Suprapubic skin (tissue), 4 donors: ENCODE data around the gene NDOR1. TPM values are rescaled to one million over a fixed set of nuclear protein-coding genes. Genes with fewer than 3 reads are reported as not detected.

Source experiments
- DNase-seq, 2 donors: peaks; one replicate each; pipeline ENCODE4 v3.0.0-alpha.2; 2019; ENCODE audit warnings: low spot score in 2 of 2
- H3K27ac ChIP-seq: fragments of 200-600 bp; sonication (generic); one replicate; pipeline ENCODE4 v1.5.1; 2019
- H3K27me3 ChIP-seq: fragments of 200-600 bp; sonication (generic); one replicate; pipeline ENCODE4 v1.5.1; 2019
- H3K36me3 ChIP-seq: fragments of 200-600 bp; sonication (generic); one replicate; pipeline ENCODE4 v1.5.1; 2019
- H3K4me1 ChIP-seq: fragments of 200-600 bp; sonication (generic); one replicate; pipeline ENCODE4 v1.5.1; 2019
- H3K4me3 ChIP-seq: fragments of 200-600 bp; sonication (generic); one replicate; pipeline ENCODE4 v1.5.1; 2019; ENCODE audit warnings: mild to moderate bottlenecking
- H3K9me3 ChIP-seq: fragments of 200-600 bp; sonication (generic); one replicate; pipeline ENCODE4 v1.5.1; 2019
- EP300 ChIP-seq: sonication (generic); formaldehyde crosslinking; IDR thresholded peaks from one replicate; pipeline ENCODE4 v1.6.1; 2017; ENCODE audit warnings: antibody characterized with exemption
- POLR2A ChIP-seq, 2 donors: fragments of 450-650 bp; IDR thresholded peaks; one replicate each; pipeline ENCODE4 v1.6.1; 2017; ENCODE audit warnings: antibody characterized with exemption in 2 of 2, mild to moderate bottlenecking in 2 of 2, moderate library complexity in 2 of 2
- POLR2AphosphoS5 ChIP-seq, 3 donors: sonication (generic); formaldehyde crosslinking; IDR thresholded peaks; one replicate each; pipeline ENCODE4 v1.6.1; 2017; ENCODE audit warnings: antibody characterized with exemption in 3 of 3
- WGBS: methylation state at CpG from one replicate; pipeline ENCODE4 v1.1.5; 2018; 5-methylcytosine and 5-hydroxymethylcytosine counted together
- total RNA-seq, 4 donors: library from RNA; depleted of rRNA; stranded (reverse); fragments of >200 nt; gene quantifications; one replicate each; pipeline ENCODE4 v1.1.0, GENCODE V29; 2016
- TF ChIP-seq, protein P1 (sequence below), 2 donors: fragments of 200-600 bp in 1 of 2; fragments of 450-650 bp in 1 of 2; sonication (generic) in 1 of 2; IDR thresholded peaks; one replicate each; pipeline ENCODE4 v1.5.1; 2016 to 2019; ENCODE audit warnings: antibody characterized with exemption in 2 of 2, mild to moderate bottlenecking in 1 of 2, moderate library complexity in 1 of 2

Gene NDOR1
- total RNA-seq, 4 donors from 2014 or later, result 13.4 to 21.0 (median 20.6) TPM

DNA sequence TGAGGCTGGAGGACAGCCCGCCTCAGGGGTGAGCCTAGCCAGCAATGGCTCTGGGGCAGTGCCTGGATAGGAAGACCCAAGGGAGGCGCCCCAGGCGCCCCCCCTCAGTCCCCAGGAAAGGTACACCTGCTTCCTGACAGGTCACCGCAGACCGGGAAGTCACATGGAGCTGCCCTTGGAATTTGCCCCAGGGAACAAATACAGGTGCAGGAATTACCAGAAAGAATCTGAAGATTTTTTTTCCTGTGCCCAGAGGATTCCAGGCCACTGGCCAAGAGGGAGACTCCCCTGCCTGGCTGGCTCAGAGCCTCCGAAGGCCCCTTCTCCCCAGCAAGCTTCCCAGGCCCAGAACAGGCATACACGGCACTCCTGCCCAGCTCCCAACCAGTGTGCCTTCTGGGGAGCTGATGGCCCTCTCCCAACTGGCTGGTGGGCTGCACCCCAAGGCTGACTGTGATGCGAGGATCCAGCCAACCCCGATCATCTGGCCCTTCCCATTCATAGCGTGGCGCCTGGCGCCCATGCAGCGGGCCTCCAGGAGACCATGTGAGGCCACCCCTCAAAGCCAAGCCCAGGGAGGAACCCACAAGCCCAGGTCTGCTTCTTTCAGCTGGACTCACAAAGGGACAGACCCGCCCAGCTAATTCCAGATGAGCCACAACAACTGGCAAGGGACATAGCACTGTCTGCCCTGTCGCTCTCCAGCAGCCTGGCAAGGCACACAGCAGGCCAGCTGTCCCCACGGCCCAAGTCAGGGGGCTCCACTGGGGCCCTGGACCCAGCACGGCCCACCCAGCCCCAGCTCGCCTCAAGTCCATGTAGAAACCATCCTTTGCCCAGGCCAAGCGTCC is 7.2 kb upstream of the NDOR1 start:
- TF ChIP-seq POLR2AphosphoS5 (IDR thresholded peaks at IDR 0.05) (no peak), POLR2A (IDR thresholded peaks at IDR 0.05) (no peak), EP300 (no peak)
- TF ChIP-seq, protein P1, sequence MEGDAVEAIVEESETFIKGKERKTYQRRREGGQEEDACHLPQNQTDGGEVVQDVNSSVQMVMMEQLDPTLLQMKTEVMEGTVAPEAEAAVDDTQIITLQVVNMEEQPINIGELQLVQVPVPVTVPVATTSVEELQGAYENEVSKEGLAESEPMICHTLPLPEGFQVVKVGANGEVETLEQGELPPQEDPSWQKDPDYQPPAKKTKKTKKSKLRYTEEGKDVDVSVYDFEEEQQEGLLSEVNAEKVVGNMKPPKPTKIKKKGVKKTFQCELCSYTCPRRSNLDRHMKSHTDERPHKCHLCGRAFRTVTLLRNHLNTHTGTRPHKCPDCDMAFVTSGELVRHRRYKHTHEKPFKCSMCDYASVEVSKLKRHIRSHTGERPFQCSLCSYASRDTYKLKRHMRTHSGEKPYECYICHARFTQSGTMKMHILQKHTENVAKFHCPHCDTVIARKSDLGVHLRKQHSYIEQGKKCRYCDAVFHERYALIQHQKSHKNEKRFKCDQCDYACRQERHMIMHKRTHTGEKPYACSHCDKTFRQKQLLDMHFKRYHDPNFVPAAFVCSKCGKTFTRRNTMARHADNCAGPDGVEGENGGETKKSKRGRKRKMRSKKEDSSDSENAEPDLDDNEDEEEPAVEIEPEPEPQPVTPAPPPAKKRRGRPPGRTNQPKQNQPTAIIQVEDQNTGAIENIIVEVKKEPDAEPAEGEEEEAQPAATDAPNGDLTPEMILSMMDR (IDR thresholded peaks at IDR 0.05), result no peak
- 53% methylated on average over 4 of the region's 19 CpGs for WGBS
- Histone ChIP-seq H3K27me3 (no peaks in the 10 kb centered on the region), H3K27ac (no peak overlapping the region), H3K4me1 (peaks cover 70% of the 10 kb centered on the region), H3K4me3 (peak overlapping the region; percentile 59), H3K9me3 (no peaks in the 10 kb centered on the region), H3K36me3 (no peaks in the 10 kb centered on the region)
- DNase-seq, result no peak

DNA sequence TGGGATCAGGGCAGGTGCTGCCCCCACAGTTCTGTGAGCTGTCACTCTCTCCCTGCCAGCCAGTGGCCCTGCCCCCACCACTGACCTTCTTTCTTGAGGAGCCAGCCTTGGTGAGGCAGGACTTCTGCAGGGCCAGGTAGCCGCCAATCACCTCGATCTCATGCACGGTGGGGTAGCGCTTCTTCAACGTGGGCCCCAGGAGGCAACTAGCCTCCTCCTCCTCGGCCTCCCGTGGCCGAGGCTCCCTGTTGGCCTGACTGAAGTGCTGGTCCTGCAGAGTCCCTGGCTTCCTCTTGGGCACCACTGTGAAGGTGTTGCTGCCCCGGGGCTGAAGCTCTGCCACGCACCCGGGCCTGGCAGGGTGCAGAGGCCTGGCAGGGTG is 6.6 kb upstream of the NDOR1 start:
- TF ChIP-seq POLR2A (IDR thresholded peaks at IDR 0.05), result no peak
- TF ChIP-seq, protein P1 (IDR thresholded peaks at IDR 0.05), result no peak
- TF ChIP-seq POLR2AphosphoS5 (IDR thresholded peaks at IDR 0.05), result no peak
- TF ChIP-seq EP300, result no peak
- H3K9me3 ChIP-seq, result no peaks in the 10 kb centered on the region
- H3K27me3 ChIP-seq, result no peaks in the 10 kb centered on the region
- WGBS, result 70% methylated on average over 2 of the region's 11 CpGs
- H3K36me3 ChIP-seq, result no peaks in the 10 kb centered on the region
- no peak overlapping the region for H3K27ac ChIP-seq
- no peak for DNase-seq
- peaks cover 76% of the 10 kb centered on the region for H3K4me1 ChIP-seq
- peak overlapping the region; percentile 59 for H3K4me3 ChIP-seq

DNA sequence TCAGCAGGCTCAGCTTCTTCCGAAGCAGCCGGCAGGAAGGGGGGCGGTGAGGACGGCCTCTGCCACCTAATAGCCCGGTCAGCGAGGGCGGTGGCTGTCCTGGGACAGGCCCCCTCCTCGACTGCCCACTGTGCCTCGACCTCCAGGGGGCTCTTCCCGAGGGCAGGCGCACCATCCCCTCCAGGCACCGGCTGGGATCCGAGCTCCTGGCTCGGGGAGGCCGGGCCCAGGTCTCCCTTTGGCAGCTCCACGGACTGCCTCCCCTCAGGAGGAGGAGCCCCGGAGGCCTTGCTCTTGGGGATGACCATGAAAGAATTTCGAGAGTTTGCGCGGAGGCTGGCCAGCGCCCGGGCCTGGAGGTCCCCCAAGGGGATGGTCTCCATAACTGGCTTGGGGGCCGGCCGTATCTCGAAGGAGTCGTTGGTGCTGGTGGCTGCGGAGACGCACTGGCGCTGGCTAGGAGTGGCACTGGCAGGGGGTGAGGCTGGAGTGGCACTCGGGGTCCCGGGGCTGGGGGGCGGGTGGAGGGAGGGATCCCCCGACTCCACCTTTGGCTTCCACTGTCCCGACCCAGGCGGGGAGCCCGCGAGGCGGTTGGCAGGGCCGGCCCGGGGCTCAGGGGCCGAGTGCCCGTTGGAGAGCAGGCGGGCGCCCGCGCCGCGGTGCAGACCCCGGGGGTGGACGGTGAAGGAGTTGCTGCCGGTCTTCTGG is 5.9 kb upstream of the NDOR1 start:
- no CpG with 5 or more reads among the region's 51 CpGs for WGBS
- H3K27ac ChIP-seq, result no peak overlapping the region

DNA sequence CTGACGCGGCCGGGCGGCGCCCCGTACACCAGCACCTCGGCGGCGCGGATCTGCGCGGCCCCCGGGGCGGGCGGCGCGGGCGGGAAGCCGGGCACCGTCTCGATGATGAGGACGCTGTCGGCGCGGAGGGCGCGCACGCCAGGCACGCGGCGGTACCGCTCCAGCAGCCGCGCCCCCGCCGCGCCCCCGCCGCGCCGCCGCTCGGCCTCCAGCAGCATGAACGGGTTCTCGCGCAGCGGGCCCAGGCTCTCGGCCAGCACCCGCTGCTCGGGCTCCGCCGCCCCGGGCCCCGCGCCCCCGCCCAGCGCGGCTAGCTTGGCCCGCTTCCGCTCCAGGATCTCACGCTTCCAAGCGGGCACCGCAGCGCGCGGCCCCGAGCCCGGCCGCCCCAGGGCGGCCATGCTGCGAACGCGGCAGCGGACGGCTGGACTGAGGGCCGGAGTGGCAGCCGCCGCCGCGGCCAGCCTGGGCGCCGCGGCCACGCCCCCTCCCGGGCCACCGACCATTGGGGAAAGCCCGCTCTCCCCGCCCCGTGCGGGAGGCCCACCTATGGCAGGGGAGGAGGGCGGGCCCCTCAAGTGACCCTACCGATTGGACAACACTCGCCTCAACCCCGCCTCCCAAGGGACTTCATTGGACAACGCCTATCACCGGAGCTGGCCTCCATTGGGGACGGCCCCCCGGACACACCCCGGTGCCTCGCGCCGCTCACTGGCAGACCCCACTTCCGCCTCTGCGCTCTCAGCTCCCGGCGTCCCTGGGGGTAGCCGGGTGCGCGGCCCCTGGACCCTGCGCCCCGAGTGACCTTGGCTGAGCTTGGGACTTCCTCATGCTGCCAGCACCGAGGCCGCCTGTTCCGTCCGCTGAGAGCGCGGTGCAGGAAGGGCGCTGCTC is 4.9 kb upstream of the NDOR1 start, which contains the start of gene TPRN:
TPRN (minus strand) TSS at position 431 of the 894 bp plus-strand sequence; CDS start at position 401, 30 bp downstream.
- no peaks in the 10 kb centered on the region for H3K9me3 ChIP-seq
- 0% methylated on average over 2 of the region's 118 CpGs for WGBS
- peak within 1 kb of the TSS; percentile 59 for H3K4me3 ChIP-seq
- peak within 1 kb of the TSS; percentile 69 for H3K27ac ChIP-seq
- TF ChIP-seq POLR2A (IDR thresholded peaks at IDR 0.05) (peak; percentile 66 to 75), POLR2AphosphoS5 (IDR thresholded peaks at IDR 0.05) (peak in 2 of 3 donors; percentile 49 to 75)
- TF ChIP-seq, protein P1 (IDR thresholded peaks at IDR 0.05), result no peak
- H3K36me3 ChIP-seq, result no peaks in the 10 kb centered on the region
- DNase-seq, result peak; percentile 100
- peaks cover 72% of the 10 kb centered on the region for H3K4me1 ChIP-seq
- H3K27me3 ChIP-seq, result no peaks in the 10 kb centered on the region

More for the DNA sequence above, 5.9 kb upstream of the NDOR1 start:
- DNase-seq, result no peak
- Histone ChIP-seq H3K4me1 (peaks cover 77% of the 10 kb centered on the region), H3K36me3 (no peaks in the 10 kb centered on the region), H3K9me3 (no peaks in the 10 kb centered on the region), H3K27me3 (no peaks in the 10 kb centered on the region), H3K4me3 (peak overlapping the region; percentile 59)
- no peak for TF ChIP-seq POLR2A (IDR thresholded peaks at IDR 0.05)

DNA sequence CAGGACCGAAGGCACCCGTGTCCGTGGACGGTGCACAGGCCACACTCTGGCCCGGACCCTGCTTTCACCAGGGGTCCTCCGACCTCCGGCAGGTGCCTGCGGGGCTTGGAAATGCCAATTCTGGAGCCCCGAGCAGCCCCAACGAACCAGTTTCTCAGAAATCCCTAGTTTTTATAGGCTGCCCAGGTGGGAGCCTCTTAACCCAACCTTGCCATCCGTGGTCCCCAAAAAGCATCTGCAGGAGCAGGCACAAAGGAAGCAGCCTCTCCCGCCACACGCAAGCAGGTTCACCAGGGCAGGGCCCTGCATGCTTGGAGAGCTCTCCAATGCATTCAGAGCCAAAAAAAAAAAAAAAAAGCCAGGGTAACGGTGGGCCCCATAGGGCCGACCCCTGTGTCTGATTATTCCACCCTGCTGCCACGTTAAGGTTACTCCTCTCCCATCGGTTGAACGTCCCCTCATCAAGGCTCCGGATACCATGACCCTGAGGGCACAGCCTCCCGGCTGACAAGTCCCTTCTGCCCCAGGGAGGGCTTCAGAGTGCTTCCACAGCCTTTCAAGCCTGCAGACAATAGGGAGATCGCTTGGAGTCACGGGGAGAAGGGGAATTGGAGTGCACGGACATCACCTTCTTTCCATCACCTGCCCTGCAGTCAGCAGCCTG is 4.2 kb upstream of the NDOR1 start:
- WGBS, result 15% methylated on average over 17 of the region's 23 CpGs
- TF ChIP-seq EP300, result no peak
- TF ChIP-seq, protein P1 (IDR thresholded peaks at IDR 0.05), result no peak
- no peak for TF ChIP-seq POLR2AphosphoS5 (IDR thresholded peaks at IDR 0.05)
- no peak for TF ChIP-seq POLR2A (IDR thresholded peaks at IDR 0.05)
- no peaks in the 10 kb centered on the region for H3K27me3 ChIP-seq
- H3K9me3 ChIP-seq, result no peaks in the 10 kb centered on the region
- H3K27ac ChIP-seq, result peak overlapping the region; percentile 69
- DNase-seq, result no peak
- H3K36me3 ChIP-seq, result no peaks in the 10 kb centered on the region
- H3K4me1 ChIP-seq, result peaks cover 72% of the 10 kb centered on the region
- H3K4me3 ChIP-seq, result peak overlapping the region; percentile 59
